Ovary (tissue), 9 donors: Measurements from ENCODE around the gene MYH6. TPM values are rescaled to one million over a fixed set of nuclear protein-coding genes. Genes with fewer than 3 reads are reported as not detected.

Experiments used
- DNase-seq, 5 donors: peaks; one replicate each; pipeline ENCODE4 v3.0.0-alpha.2; 2019 to 2020
- H3K27ac ChIP-seq, 2 donors: fragments of 200-600 bp; one replicate each; pipeline versions ENCODE4 v1.5.1 to v1.8.0; 2019 to 2022
- H3K27me3 ChIP-seq: fragments of 200-600 bp; one replicate; pipeline ENCODE4 v1.8.0; 2022
- H3K36me3 ChIP-seq: fragments of 200-600 bp; sonication (generic); one replicate; pipeline ENCODE4 v1.5.1; 2019
- H3K4me1 ChIP-seq: one replicate; pipeline ENCODE4 v1.8.1; 2013; ENCODE audit warnings: mild to moderate bottlenecking, moderate library complexity; ENCODE audit not compliant: insufficient read depth
- H3K4me3 ChIP-seq: fragments of 200-600 bp; sonication (generic); one replicate; pipeline ENCODE4 v1.5.1; 2017
- H3K9me3 ChIP-seq, 2 donors: fragments of 200-600 bp in 1 of 2; sonication (generic) in 1 of 2; one replicate each; pipeline versions ENCODE4 v1.5.1 to v1.8.1; 2013 to 2019; ENCODE audit warnings: mild to moderate bottlenecking in 1 of 2, moderate library complexity in 1 of 2
- CTCF ChIP-seq, 3 donors: fragments of 450-650 bp in 2 of 3; fragments of 200-600 bp in 1 of 3; IDR thresholded peaks; one replicate each; pipeline versions ENCODE4 v1.5.1 to v1.8.0; 2016 to 2022; ENCODE audit warnings: antibody characterized with exemption in 3 of 3, mild to moderate bottlenecking in 1 of 3
- EP300 ChIP-seq: sonication (generic); formaldehyde crosslinking; IDR thresholded peaks from one replicate; pipeline ENCODE4 v1.6.1; 2017; ENCODE audit warnings: antibody characterized with exemption
- POLR2A ChIP-seq: fragments of 450-650 bp; IDR thresholded peaks from one replicate; pipeline ENCODE4 v1.6.1; 2017; ENCODE audit warnings: antibody characterized with exemption, mild to moderate bottlenecking, moderate library complexity
- WGBS, 3 donors: extraction: QIAGEN DNeasy Blood & Tissue Kit in 1 of 3; methylation state at CpG; one replicate each; pipeline versions ENCODE4 v1.1.5 to v1.1.7; 2013 to 2017; 5-methylcytosine and 5-hydroxymethylcytosine counted together
- intact Hi-C, 4 donors: fragments of 100-400 bp; cut with DNase I; formaldehyde crosslinking; loops; one replicate each; pipeline versions ENCODE4 v1.11.0 to v1.15.1; 2022 to 2023
- polyA plus RNA-seq, 2 donors: library from polyadenylated mRNA; stranded (reverse); fragments of 200-250 nt in 1 of 2; fragments of 350-450 nt in 1 of 2; fragmentation: Illumina TruSeq in 1 of 2; extraction: RNeasy Lipid Tissue Mini Kit (QIAGEN cat#74804) in 1 of 2; gene quantifications; one replicate each; pipeline ENCODE4 v1.2.3, GENCODE V29; 2013 to 2014
- total RNA-seq, 7 donors: library from RNA; depleted of rRNA in 2 of 7; stranded (reverse); fragments of >200 nt in 2 of 7; fragmentation: NEBNext Ultra II Directional in 3 of 7; extraction: Animal tissue kit (Norgen Biotek cat#: 25700) in 3 of 7; gene quantifications; one replicate each; pipeline versions ENCODE4 v1.1.0 to v1.2.4, GENCODE V29; 2016 to 2023
- donor health status: DM: no; HTN: no; CAD: no; lungs with moderate emphysema.
- donor health status: DM: no; HTN: no; CAD: no.
- donor health status: Bipolar disorder and iron deficiency.
- donor health status: DM: yes; HTN: yes; CAD: no.
- donor health status: DM: no; HTN: no; CAD: no.
- donor health status: DM: yes; HTN: yes; CAD: no.

MYH6 gene
- total and polyA plus RNA-seq, 9 donors: 0.07 to 1.1 (median 0.50) TPM; not detected in 4

- DNase-seq: no peak
- H3K36me3 ChIP-seq: no peaks in the 10 kb centered on the region
- no peaks in the 10 kb centered on the region for H3K4me1 ChIP-seq
- no peak overlapping the region for H3K27ac ChIP-seq
- no peaks in the 10 kb centered on the region for H3K27me3 ChIP-seq
- H3K9me3 ChIP-seq: no peaks in the 10 kb centered on the region
- 81 to 83% (median 81%) methylated on average over 10 of the region's 10 CpGs for WGBS, 3 donors
- no peak overlapping the region for H3K4me3 ChIP-seq
- intact Hi-C loops: no loop called here
- no peak for TF ChIP-seq EP300
- TF ChIP-seq CTCF (IDR thresholded peaks at IDR 0.05): no peak
- TF ChIP-seq POLR2A: no peak
Measured at GRCh38 chr14:23432946-23433345, 24.9 kb upstream of the MYH6 start.

GRCh38 chr14:23432102-23432925, 24.2 kb upstream of the MYH6 start:
- no peak for DNase-seq
- WGBS, 3 donors: 75 to 77% (median 76%) methylated on average over 17 of the region's 17 CpGs
- intact Hi-C loops: no loop called here

GRCh38 chr14:23431486-23431885, 23.4 kb upstream of the MYH6 start:
- Histone ChIP-seq H3K4me3 (no peak overlapping the region), H3K9me3 (no peaks in the 10 kb centered on the region), H3K36me3 (no peaks in the 10 kb centered on the region), H3K27ac (no peak overlapping the region), H3K4me1 (no peaks in the 10 kb centered on the region), H3K27me3 (no peaks in the 10 kb centered on the region)
- 62 to 70% (median 70%) methylated on average over 10 of the region's 10 CpGs for WGBS, 3 donors
- no peak for DNase-seq
- no peak for TF ChIP-seq POLR2A
- no peak for TF ChIP-seq CTCF (IDR thresholded peaks at IDR 0.05)
- intact Hi-C loops: no loop called here

More at GRCh38 chr14:23432102-23432925, 24.2 kb upstream of the MYH6 start:
- H3K36me3 ChIP-seq: no peaks in the 10 kb centered on the region
- TF ChIP-seq EP300 (no peak), POLR2A (no peak)
- H3K4me1 ChIP-seq: no peaks in the 10 kb centered on the region
- H3K27ac ChIP-seq: no peak overlapping the region
- no peak overlapping the region for H3K4me3 ChIP-seq
- no peaks in the 10 kb centered on the region for H3K9me3 ChIP-seq
- no peaks in the 10 kb centered on the region for H3K27me3 ChIP-seq

- H3K27me3 ChIP-seq: no peaks in the 10 kb centered on the region
- no peaks in the 10 kb centered on the region for H3K9me3 ChIP-seq
- intact Hi-C loops: no loop called here
- TF ChIP-seq CTCF (IDR thresholded peaks at IDR 0.05) (no peak), EP300 (no peak), POLR2A (no peak)
- H3K36me3 ChIP-seq: no peaks in the 10 kb centered on the region
- H3K27ac ChIP-seq: no peak overlapping the region
- H3K4me3 ChIP-seq: no peak overlapping the region
- 51 to 63% (median 52%) methylated on average over 2 of the region's 2 CpGs for WGBS, 3 donors
- no peak for DNase-seq
- H3K4me1 ChIP-seq: no peaks in the 10 kb centered on the region
Measured at GRCh38 chr14:23430723-23431085, 22.6 kb upstream of the MYH6 start.

GRCh38 chr14:23430016-23430722, 22.1 kb upstream of the MYH6 start:
- intact Hi-C loops: no loop called here
- Histone ChIP-seq H3K27ac (no peak overlapping the region), H3K4me3 (no peak overlapping the region), H3K9me3 (no peaks in the 10 kb centered on the region), H3K27me3 (no peaks in the 10 kb centered on the region), H3K36me3 (no peaks in the 10 kb centered on the region), H3K4me1 (no peaks in the 10 kb centered on the region)
- DNase-seq: peak in 1 of 5 donors; percentile 13
- 76 to 83% (median 77%) methylated on average over 10 of the region's 10 CpGs for WGBS, 3 donors
- no peak for TF ChIP-seq POLR2A
- TF ChIP-seq CTCF (IDR thresholded peaks at IDR 0.05): no peak
- no peak for TF ChIP-seq EP300
